Measurements from ENCODE around the gene VARS2.

- TF ChIP-seq CTCF (IDR thresholded peaks at IDR 0.05) (no peak), POLR2A (IDR thresholded peaks at IDR 0.05) (no peak)
Observed at GRCh38 chr6:30871592-30872183, 42.4 kb upstream of the VARS2 start.
